ENCODE measurements around the gene TECRL.

- TF ChIP-seq, protein P1, sequence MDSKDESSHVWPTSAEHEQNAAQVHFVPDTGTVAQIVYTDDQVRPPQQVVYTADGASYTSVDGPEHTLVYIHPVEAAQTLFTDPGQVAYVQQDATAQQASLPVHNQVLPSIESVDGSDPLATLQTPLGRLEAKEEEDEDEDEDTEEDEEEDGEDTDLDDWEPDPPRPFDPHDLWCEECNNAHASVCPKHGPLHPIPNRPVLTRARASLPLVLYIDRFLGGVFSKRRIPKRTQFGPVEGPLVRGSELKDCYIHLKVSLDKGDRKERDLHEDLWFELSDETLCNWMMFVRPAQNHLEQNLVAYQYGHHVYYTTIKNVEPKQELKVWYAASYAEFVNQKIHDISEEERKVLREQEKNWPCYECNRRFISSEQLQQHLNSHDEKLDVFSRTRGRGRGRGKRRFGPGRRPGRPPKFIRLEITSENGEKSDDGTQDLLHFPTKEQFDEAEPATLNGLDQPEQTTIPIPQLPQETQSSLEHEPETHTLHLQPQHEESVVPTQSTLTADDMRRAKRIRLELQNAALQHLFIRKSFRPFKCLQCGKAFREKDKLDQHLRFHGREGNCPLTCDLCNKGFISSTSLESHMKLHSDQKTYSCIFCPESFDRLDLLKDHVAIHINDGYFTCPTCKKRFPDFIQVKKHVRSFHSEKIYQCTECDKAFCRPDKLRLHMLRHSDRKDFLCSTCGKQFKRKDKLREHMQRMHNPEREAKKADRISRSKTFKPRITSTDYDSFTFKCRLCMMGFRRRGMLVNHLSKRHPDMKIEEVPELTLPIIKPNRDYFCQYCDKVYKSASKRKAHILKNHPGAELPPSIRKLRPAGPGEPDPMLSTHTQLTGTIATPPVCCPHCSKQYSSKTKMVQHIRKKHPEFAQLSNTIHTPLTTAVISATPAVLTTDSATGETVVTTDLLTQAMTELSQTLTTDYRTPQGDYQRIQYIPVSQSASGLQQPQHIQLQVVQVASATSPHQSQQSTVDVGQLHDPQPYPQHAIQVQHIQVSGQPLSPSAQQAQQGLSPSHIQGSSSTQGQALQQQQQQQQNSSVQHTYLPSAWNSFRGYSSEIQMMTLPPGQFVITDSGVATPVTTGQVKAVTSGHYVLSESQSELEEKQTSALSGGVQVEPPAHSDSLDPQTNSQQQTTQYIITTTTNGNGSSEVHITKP (tag by site-specific recombination; IDR thresholded peaks at IDR 0.05), result no peak
- TF ChIP-seq CTCF (tag by site-specific recombination; IDR thresholded peaks at IDR 0.05), result no peak
- no peak for TF ChIP-seq WT1 (tag by site-specific recombination; IDR thresholded peaks at IDR 0.05)
- TF ChIP-seq RBAK (tag by site-specific recombination; IDR thresholded peaks at IDR 0.05), result no peak
- TF ChIP-seq ZNF274 (IDR thresholded peaks at IDR 0.05; ENCODE audit: low read length), result no peak
- no peak for TF ChIP-seq ZNF274 (tag by site-specific recombination; IDR thresholded peaks at IDR 0.05; ENCODE audit: borderline replicate concordance)
- TF ChIP-seq ZNF561 (tag by site-specific recombination; IDR thresholded peaks at IDR 0.05; ENCODE audit: borderline replicate concordance), result no peak
Observed at GRCh38 chr4:64405761-64406160, 3.5 kb downstream of the TECRL start.
